Activated naive CD4-positive, alpha-beta T cell treated with anti-CD3 and anti-CD28 coated beads for 36 hours (primary cell): Measurements from ENCODE around the gene OSCP1. TPM values are rescaled to one million over a fixed set of nuclear protein-coding genes. Genes with fewer than 3 reads are reported as not detected.
A peak's percentile ranks its signal among the peaks of the same experiment; 100 is the strongest.

ENCODE experiments used
- CTCF ChIA-PET: fragments of 350-600 bp; sonication (Branson Sonifier 250); formaldehyde crosslinking; loops from one replicate; lab custom pipeline; 2021; ENCODE audit warnings: antibody characterized with exemption; lab: Charles Lee
- DNase-seq: peaks from one replicate; pipeline ENCODE4 v3.0.0-alpha.2; 2020
- H3K27ac Mint-ChIP-seq: one replicate; pipeline ENCODE4 v1.8.0; 2021; ENCODE audit warnings: mild to moderate bottlenecking, mixed read lengths
- H3K27me3 Mint-ChIP-seq: one replicate; pipeline ENCODE4 v1.8.0; 2021; ENCODE audit warnings: low read depth, mixed read lengths
- H3K36me3 Mint-ChIP-seq: one replicate; pipeline ENCODE4 v1.8.0; 2021; ENCODE audit warnings: low read depth, mixed read lengths
- H3K4me1 Mint-ChIP-seq: one replicate; pipeline ENCODE4 v1.8.0; 2021; ENCODE audit warnings: low read depth, mixed read lengths
- H3K4me3 Mint-ChIP-seq: one replicate; pipeline ENCODE4 v1.8.0; 2021; ENCODE audit warnings: mild to moderate bottlenecking, moderate library complexity, mixed read lengths
- H3K9me3 Mint-ChIP-seq: one replicate; pipeline ENCODE4 v1.8.0; 2021; ENCODE audit warnings: mixed read lengths
- intact Hi-C: fragments of 100-400 bp; cut with micrococcal nuclease; formaldehyde crosslinking; loops from one replicate; pipeline ENCODE4 v1.15.1; 2023
- total RNA-seq, 2 experiments: library from RNA; stranded (reverse); gene quantifications; one replicate each; pipeline ENCODE4 v1.2.3, GENCODE V29; 2021

The OSCP1 gene
- total RNA-seq, 2 experiments from 2014 or later: 2.2 to 2.6 TPM

DNA sequence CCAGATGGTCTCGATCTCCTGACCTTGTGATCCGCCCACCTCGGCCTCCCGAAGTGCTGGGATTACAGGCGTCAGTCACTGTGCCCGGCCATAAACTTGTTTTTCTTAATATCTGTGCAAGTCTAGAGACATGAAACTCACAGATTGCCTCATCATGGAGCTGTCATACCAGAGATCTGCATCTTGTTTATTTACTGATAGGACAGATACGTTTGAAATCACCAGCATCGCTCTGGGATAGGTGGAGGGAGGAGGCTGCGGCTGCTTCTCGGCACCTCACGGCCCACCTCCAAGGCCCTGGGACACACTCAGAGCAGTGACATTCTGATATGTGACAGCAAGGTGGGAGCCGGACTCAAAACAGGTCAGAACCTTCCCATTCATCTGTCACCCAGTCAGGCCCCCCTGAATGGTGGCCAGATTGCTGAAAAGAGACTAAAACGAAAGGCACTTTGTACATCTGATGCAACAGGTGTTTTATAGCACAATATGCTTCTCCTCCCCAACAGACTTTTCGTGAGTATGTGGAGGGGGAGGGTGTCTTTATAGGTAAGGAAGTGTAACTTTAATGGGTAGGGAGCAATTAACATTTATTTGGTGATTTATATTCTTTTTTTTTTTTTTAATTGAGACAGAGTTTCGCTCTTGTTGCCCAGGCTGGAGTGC lies 34.5 kb downstream of the OSCP1 start:
- Mint-ChIP-seq H3K4me1 (peaks cover 27% of the 10 kb centered on the region), H3K4me3 (no peak overlapping the region), H3K9me3 (no peaks in the 10 kb centered on the region), H3K27ac (no peak overlapping the region), H3K36me3 (no peaks in the 10 kb centered on the region), H3K27me3 (no peaks in the 10 kb centered on the region)
- intact Hi-C loops: no loop called here
- DNase-seq: no peak
- CTCF ChIA-PET: interaction anchor here (0.7 to 1.6 kb wide), 2 partner anchors 48 to 73 kb away, joined by 3 to 4 read pairs; no protein-coding TSS in a partner anchor

DNA sequence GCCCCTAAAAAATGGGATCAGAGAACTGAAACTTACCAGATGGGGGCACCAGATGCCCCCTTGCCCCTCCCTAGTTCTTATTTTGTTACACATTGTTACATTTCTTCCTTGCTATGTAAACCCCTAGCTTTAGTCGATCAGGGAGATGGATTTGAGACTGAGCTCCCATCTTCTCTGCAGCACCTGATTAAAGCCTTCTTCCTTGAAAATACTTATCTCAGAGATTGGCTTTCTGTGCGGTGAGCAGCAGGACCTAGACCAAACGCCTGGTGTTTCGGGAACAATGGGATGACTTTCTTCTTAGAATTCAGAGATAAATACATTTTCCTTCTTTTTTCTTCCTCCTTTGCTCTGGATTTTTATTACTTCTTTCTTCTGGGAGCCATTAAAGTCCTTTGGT lies 35.9 kb downstream of the OSCP1 start:
- no peak for DNase-seq
- H3K36me3 Mint-ChIP-seq: no peaks in the 10 kb centered on the region
- H3K4me1 Mint-ChIP-seq: peaks cover 19% of the 10 kb centered on the region
- intact Hi-C loops: no loop called here
- no peaks in the 10 kb centered on the region for H3K9me3 Mint-ChIP-seq
- CTCF ChIA-PET: interaction anchor here (0.7 to 2.0 kb wide), 4 partner anchors 28 to 227 kb away, joined by 3 to 4 read pairs (median 4); no protein-coding TSS in a partner anchor
- no peak overlapping the region for H3K27ac Mint-ChIP-seq
- H3K27me3 Mint-ChIP-seq: no peaks in the 10 kb centered on the region
- no peak overlapping the region for H3K4me3 Mint-ChIP-seq

DNA sequence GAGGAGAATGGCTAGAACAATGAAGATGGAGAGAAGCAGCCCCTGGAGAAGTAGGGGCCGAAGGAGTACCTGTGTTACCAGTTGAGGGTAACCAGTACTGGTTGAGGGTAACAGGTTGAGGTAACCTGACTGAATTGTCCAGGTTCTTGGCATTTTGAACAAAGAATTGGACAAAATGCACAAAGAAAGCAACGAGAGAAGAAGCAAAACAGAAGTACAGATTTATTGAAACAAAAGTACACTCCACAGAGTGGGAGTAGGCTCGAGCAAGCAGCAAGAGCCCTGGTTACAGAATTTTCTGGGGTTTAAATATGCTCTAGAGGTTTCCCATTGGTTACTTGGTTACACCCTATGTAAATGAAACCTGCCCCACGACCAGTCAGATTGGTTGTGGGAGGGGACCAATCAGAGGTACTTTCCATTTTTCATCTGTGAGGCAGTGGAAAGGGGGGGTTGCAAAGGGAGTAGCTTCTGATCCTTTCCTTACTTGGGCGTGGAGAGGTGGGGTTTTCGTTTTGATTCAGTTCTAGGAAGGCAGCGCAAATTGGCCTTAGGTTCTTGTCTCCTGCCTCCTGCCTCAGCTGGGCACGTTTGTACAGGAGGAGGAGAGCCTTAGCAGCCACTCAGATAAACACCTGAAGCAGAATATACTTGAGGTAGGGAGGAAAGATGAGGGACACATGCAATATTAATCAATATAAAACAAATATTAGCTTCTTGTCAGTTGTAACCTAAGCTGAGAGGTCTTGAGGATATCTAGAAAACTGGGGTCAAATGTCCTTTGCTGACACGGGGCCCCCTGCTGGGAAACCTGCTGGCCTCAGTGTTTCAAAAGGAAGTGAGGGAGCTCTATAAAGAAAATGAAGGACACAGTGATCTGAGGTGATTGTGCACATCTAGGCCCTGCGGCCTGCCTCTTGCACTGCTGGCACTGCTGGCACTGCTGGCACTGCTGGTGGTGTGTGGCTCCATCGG lies 38.3 kb downstream of the OSCP1 start:
- H3K36me3 Mint-ChIP-seq: no peaks in the 10 kb centered on the region

DNA sequence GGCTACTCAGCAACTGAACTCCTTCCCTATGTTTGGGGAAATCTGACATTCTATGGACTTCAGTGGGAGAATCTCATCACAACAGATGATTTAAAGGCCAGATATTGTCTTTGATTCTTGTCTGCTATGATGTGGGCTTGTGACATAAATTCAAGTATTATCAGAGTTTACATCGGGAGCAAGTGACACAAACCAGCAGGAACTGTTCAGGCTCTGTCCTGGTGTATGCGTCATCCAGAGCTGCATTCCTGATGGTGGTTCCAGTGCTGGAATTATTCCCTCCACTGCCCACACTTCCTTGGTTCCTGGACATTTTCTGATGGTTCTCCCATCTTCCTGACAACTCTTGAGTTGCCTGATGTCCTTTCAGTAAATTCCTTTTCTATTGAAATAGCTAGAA lies 41.8 kb downstream of the OSCP1 start:
- Mint-ChIP-seq H3K4me1 (peaks cover 16% of the 10 kb centered on the region), H3K27me3 (no peaks in the 10 kb centered on the region), H3K4me3 (no peak overlapping the region), H3K9me3 (no peaks in the 10 kb centered on the region), H3K36me3 (no peaks in the 10 kb centered on the region), H3K27ac (no peak overlapping the region)
- intact Hi-C loops: no loop called here
- DNase-seq: no peak
- CTCF ChIA-PET: interaction anchor here (1.0 to 1.9 kb wide), 3 partner anchors 11 to 65 kb away, joined by 3 to 5 read pairs (median 4); no protein-coding TSS in a partner anchor

More for the DNA sequence above, 38.3 kb downstream of the OSCP1 start:
- CTCF ChIA-PET: interaction anchor here (0.6 to 2.1 kb wide), 7 partner anchors 10 to 262 kb away, joined by 3 to 9 read pairs (median 5); partner anchors contain the start of gene TRAPPC3
- intact Hi-C loops: loop anchor here (1.0 to 2.0 kb wide), 2 partner anchors 26 to 263 kb away; partner anchors contain the start of gene TRAPPC3
- peak overlapping the region; percentile 85 for H3K27ac Mint-ChIP-seq
- no peak overlapping the region for H3K4me3 Mint-ChIP-seq
- no peaks in the 10 kb centered on the region for H3K27me3 Mint-ChIP-seq
- peak; percentile 83 for DNase-seq
- peaks cover 16% of the 10 kb centered on the region for H3K4me1 Mint-ChIP-seq
- no peaks in the 10 kb centered on the region for H3K9me3 Mint-ChIP-seq

DNA sequence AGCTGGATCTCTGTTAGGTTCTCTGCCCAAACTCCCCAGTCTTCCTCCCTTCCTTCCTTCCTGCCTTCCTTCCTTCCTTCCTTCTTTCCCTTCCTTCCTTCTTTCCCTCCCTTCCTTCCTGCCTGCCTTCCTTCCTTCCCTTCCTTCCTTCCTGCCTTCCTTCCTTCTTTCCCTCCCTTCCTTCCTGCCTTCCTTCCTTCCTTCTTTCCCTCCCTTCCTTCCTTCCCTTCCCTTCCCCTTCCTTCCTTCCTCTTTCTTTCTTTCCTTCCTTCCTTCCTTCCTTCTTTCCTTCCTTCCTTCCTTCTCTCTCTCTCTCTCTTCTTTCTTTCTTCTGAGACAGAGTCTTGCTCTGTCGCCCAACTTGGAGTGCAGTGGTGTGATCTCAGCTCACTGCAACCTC lies 43.8 kb downstream of the OSCP1 start:
- intact Hi-C loops: no loop called here
- peaks cover 2% of the 10 kb centered on the region for H3K4me1 Mint-ChIP-seq

DNA sequence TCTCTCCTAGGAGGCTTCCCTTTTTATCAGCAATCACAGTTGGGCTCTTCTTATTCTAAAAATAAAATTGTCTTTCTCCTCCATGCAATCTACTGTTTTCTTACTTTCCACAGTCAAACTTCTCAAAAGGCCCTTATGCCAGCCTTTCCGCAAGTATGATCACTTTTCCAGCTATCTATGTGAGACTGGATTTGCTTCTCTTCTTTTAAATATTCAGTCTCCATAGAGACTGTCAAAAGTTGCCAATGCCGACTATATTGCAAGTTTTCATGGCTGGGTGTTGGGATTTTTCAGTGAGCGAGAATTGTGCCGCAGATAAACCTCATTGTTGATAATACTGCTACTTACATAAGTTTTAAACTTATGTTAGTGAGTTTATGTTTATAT lies 47.8 kb downstream of the OSCP1 start:
- H3K27ac Mint-ChIP-seq: no peak overlapping the region
- CTCF ChIA-PET: interaction anchor here (0.6 to 0.9 kb wide), 3 partner anchors 19 to 33 kb away, joined by 3 to 4 read pairs (median 3); no protein-coding TSS in a partner anchor

More for the DNA sequence above, 43.8 kb downstream of the OSCP1 start:
- Mint-ChIP-seq H3K27ac (no peak overlapping the region), H3K36me3 (no peaks in the 10 kb centered on the region), H3K4me3 (no peak overlapping the region), H3K27me3 (no peaks in the 10 kb centered on the region), H3K9me3 (no peaks in the 10 kb centered on the region)
- CTCF ChIA-PET: interaction anchor here (0.5 kb wide), 1 partner anchor 12 kb away, joined by 5 read pairs; no protein-coding TSS in a partner anchor
- DNase-seq: no peak

DNA sequence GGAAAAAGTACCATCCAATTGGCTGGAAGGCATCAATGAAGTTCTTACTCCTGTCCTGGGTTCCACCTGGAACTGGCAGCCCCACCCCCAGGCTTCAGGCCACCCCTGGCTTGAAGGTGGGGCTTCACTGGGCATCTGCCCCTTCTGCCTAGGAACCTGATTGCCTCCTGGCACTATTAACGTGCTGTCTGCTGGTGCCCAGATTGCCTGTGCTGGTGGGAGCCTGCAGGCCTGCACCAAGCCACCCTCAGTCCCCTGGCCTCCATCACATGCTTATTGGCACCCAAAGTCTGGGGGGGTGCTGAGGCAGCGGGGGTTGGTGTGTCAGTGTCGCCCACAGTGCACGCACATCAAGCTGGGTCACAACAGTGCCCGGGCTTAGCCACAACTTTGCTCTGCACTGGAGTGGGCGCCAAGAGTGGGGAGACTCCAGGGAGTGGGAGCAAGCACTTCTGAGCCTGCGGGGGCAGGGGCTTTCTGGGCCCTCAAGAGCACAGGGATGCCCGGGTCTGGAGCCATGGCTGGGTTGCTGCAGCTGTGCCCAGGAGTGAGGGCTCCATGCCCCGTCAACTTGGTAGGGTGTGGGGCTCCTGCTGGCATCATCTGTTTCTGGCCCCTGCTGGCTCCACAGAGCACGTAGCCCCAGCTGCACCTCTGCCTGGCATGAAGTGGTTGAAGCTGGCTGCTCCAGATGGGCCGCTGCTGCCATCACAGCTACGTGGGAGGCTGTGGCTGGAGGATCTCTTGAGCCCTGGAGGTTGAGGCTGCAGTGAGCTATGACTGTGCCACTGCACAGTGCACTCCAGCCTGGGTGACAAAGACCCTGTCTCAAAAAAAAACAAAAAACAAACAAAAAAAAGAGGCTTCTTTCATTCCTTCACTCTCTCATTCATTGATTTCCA lies 48.4 kb downstream of the OSCP1 start:
- no peaks in the 10 kb centered on the region for H3K9me3 Mint-ChIP-seq
- CTCF ChIA-PET: interaction anchor here (0.6 to 2.4 kb wide), 3 partner anchors 15 to 22 kb away, joined by 3 to 6 read pairs (median 3); no protein-coding TSS in a partner anchor
- H3K36me3 Mint-ChIP-seq: peaks cover 2% of the 10 kb centered on the region
- no peak for DNase-seq
- peaks cover 12% of the 10 kb centered on the region for H3K4me1 Mint-ChIP-seq
- intact Hi-C loops: no loop called here
- no peak overlapping the region for H3K4me3 Mint-ChIP-seq
- H3K27me3 Mint-ChIP-seq: no peaks in the 10 kb centered on the region
- peak overlapping the region; percentile 30 for H3K27ac Mint-ChIP-seq

More for the DNA sequence above, 47.8 kb downstream of the OSCP1 start:
- DNase-seq: no peak
- peaks cover 2% of the 10 kb centered on the region for H3K36me3 Mint-ChIP-seq
- peaks cover 7% of the 10 kb centered on the region for H3K4me1 Mint-ChIP-seq
- H3K27me3 Mint-ChIP-seq: no peaks in the 10 kb centered on the region
- intact Hi-C loops: no loop called here
- no peaks in the 10 kb centered on the region for H3K9me3 Mint-ChIP-seq
- H3K4me3 Mint-ChIP-seq: no peak overlapping the region

DNA sequence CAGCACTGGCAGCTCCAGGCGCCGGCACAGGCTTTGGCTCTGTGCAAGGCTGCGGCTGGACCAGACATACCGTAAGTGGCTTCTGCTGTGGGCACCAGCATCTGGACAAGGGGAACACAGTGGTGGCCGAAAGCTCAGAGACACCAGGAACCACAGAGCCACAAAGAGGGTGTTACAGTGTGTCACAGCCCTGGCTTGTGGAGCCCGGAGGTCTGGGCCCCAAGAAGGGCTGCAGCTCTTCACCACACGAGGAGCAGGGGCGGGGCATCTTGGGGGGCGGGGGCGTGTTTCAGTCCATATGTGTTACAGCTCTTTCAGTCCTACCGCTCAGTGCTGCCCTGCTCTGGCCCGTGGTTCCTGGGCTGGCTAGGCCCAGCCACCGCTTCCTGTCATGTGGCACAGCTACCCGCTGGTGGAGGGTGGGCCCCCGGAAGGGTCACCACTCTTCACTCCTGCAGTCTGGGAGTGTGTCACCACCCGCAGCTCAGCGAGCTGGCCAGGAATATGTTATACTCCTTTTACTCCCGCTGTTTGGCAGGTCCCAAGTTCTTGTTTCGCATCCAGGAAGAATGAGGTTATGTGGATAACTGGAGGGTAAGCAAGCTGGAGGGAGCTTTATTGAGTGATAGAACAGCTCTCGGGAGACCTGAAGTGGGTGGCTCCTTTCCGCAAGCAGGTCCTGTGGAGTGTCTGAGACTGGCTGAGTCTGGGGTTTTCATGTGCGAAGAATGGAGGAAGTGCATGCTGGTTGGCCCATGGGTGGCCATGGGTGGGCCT lies 49.2 kb downstream of the OSCP1 start:
- H3K4me3 Mint-ChIP-seq: peak overlapping the region; percentile 24
- intact Hi-C loops: no loop called here
- H3K27ac Mint-ChIP-seq: peak overlapping the region; percentile 30
- DNase-seq: peak; percentile 37
- no peaks in the 10 kb centered on the region for H3K27me3 Mint-ChIP-seq
- CTCF ChIA-PET: interaction anchor here (0.8 to 2.4 kb wide), 3 partner anchors 14 to 59 kb away, joined by 4 to 6 read pairs (median 5); no protein-coding TSS in a partner anchor
- H3K36me3 Mint-ChIP-seq: peaks cover 6% of the 10 kb centered on the region
- no peaks in the 10 kb centered on the region for H3K9me3 Mint-ChIP-seq
- H3K4me1 Mint-ChIP-seq: peaks cover 19% of the 10 kb centered on the region

DNA sequence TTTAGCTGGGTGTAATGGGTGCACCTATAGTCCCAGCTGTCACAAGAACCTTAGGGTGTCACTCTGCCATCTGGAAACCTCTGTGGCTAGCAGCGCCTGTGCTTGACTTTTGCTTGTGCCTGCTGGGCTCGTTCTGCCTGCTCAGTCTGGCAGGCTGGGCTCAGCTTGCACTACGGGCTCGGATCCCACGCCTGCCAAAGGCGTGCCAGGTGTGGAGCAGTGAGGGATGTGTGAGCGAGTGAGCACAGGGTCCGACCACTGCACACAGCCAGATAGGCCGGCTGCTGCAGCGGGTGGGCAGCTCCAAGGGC lies 49.8 kb downstream of the OSCP1 start:
- no peak overlapping the region for H3K27ac Mint-ChIP-seq
- H3K27me3 Mint-ChIP-seq: no peaks in the 10 kb centered on the region
- no peaks in the 10 kb centered on the region for H3K9me3 Mint-ChIP-seq
- H3K4me3 Mint-ChIP-seq: no peak overlapping the region
- peaks cover 22% of the 10 kb centered on the region for H3K4me1 Mint-ChIP-seq
- intact Hi-C loops: no loop called here
- CTCF ChIA-PET: interaction anchor here (0.6 to 2.4 kb wide), 5 partner anchors 13 to 76 kb away, joined by 3 to 8 read pairs (median 5); no protein-coding TSS in a partner anchor
- DNase-seq: no peak
- peaks cover 6% of the 10 kb centered on the region for H3K36me3 Mint-ChIP-seq

DNA sequence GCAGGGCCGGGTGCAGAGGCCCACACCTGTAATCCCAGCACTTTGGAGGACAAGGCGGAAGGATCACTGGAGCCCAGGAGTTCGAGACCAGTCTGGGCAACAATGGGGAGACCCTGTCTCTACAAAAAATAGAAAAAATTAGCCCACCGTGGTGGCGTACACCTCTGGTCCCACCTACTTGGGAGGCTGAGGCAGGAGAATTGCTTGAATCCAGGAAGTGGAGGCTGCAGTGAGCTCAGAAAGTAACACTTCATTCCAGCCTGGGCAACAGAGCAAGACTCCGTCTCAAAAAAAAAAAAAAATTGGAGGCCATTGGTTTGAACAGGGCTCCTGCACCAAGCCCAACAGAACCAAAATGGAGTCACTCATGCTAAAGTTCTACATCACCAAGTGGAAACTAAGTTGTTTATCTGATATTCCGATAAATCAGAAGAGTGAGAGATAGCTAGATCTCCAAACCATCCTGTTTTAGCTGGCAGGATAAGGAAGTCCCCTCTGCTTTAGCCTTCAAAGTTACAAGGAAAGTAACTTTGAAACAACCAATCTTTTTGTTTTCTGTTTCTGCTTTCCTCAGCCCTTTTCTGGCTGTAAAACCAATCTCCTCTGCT lies 51.8 kb downstream of the OSCP1 start:
- no peaks in the 10 kb centered on the region for H3K27me3 Mint-ChIP-seq
- CTCF ChIA-PET: interaction anchor here (1.3 to 1.6 kb wide), 3 partner anchors 10 to 21 kb away, joined by 3 to 5 read pairs (median 4); partner anchors contain the start of gene STK40
- peaks cover 30% of the 10 kb centered on the region for H3K4me1 Mint-ChIP-seq
- peaks cover 7% of the 10 kb centered on the region for H3K36me3 Mint-ChIP-seq
- DNase-seq: no peak
- no peaks in the 10 kb centered on the region for H3K9me3 Mint-ChIP-seq
- peak overlapping the region; percentile 94 for H3K27ac Mint-ChIP-seq
- intact Hi-C loops: no loop called here
- peak overlapping the region; percentile 96 for H3K4me3 Mint-ChIP-seq
